A549 (cell line): ENCODE measurements around the gene EMD.

Experiments used
- CHD2 ChIP-seq: fragments of 150-350 bp; IDR thresholded peaks from 2 replicates; pipeline ENCODE4 v1.6.1; 2014; ENCODE audit warnings: low read length; ENCODE audit not compliant: partially characterized antibody
- CTCF ChIP-seq: fragments of >200 bp; sonication (Bioruptor Twin); formaldehyde crosslinking; IDR thresholded peaks from 3 replicates; pipeline ENCODE4 v1.5.1; 2016
- EP300 ChIP-seq, 2 experiments: fragments of >200 bp; sonication (Bioruptor Twin); formaldehyde crosslinking; IDR thresholded peaks; 2 replicates in 1 of 2; 3 replicates in 1 of 2; pipeline ENCODE4 v1.6.1; 2016 to 2017
- JUNB ChIP-seq: fragments of >200 bp; sonication (Bioruptor Twin); formaldehyde crosslinking; IDR thresholded peaks from 2 replicates; pipeline ENCODE4 v1.6.1; 2016
- MYC ChIP-seq: IDR thresholded peaks from 2 replicates; pipeline ENCODE4 v1.6.1; 2012; ENCODE audit warnings: mild to moderate bottlenecking, inconsistent platforms, low read length, improper control_type of control experiment, borderline replicate concordance
- POLR2A ChIP-seq: IDR thresholded peaks from 2 replicates; pipeline ENCODE4 v1.6.1; 2012; ENCODE audit warnings: mild to moderate bottlenecking, low read length
- POLR2AphosphoS2 ChIP-seq: conservative IDR thresholded peaks from 2 replicates; pipeline ENCODE4 v1.6.1; 2012; ENCODE audit warnings: low read length, improper control_type of control experiment, inconsistent platforms
- RAD21 ChIP-seq, 2 experiments: fragments of >200 bp in 1 of 2; sonication (Bioruptor Twin) in 1 of 2; formaldehyde crosslinking in 1 of 2; IDR thresholded peaks in 1 of 2; conservative IDR thresholded peaks in 1 of 2; 2 replicates in 1 of 2; 3 replicates in 1 of 2; pipeline ENCODE4 v1.6.1; 2012 to 2018; ENCODE audit warnings: inconsistent platforms in 1 of 2
- RFX5 ChIP-seq: fragments of 450-650 bp; IDR thresholded peaks from 2 replicates; pipeline ENCODE4 v1.7.1; 2014; ENCODE audit warnings: antibody characterized with exemption, mild to moderate bottlenecking, moderate library complexity
- SREBF2 ChIP-seq: fragments of 450-650 bp; IDR thresholded peaks from 2 replicates; pipeline ENCODE4 v1.6.1; 2014; ENCODE audit warnings: mild to moderate bottlenecking, moderate library complexity
- ZFP36 ChIP-seq: fragments of 450-650 bp; IDR thresholded peaks from 2 replicates; pipeline ENCODE4 v1.6.1; 2014; ENCODE audit warnings: borderline replicate concordance; ENCODE audit not compliant: partially characterized antibody
- TF ChIP-seq, protein P1 (sequence below): fragments of 250-450 bp; sonication (Bioruptor Pico); IDR thresholded peaks from 2 replicates; pipeline ENCODE4 v1.5.0; 2021; ENCODE audit warnings: mild to moderate bottlenecking, moderate library complexity, borderline replicate concordance
- TF ChIP-seq, protein P2 (sequence below): fragments of 200-600 bp; sonication (generic); IDR thresholded peaks from 2 replicates; pipeline ENCODE4 v1.6.1; 2016; ENCODE audit warnings: antibody characterized with exemption, mild to moderate bottlenecking, moderate library complexity
- TF ChIP-seq, protein P3 (sequence below): fragments of 450-650 bp; IDR thresholded peaks from 2 replicates; pipeline ENCODE4 v1.6.1; 2014; ENCODE audit warnings: antibody characterized with exemption

GRCh38 chrX:154348646-154349358 lies 30.3 kb upstream of the EMD start:
- no peak for TF ChIP-seq RFX5
- no peak for TF ChIP-seq CTCF
- no peak for TF ChIP-seq POLR2A
- no peak for TF ChIP-seq CHD2
- TF ChIP-seq POLR2AphosphoS2, result no peak; the same call in 1 of the 2 replicates
- TF ChIP-seq SREBF2, result no peak
- TF ChIP-seq JUNB, result no peak
- TF ChIP-seq MYC, result no peak
- TF ChIP-seq, protein P1, sequence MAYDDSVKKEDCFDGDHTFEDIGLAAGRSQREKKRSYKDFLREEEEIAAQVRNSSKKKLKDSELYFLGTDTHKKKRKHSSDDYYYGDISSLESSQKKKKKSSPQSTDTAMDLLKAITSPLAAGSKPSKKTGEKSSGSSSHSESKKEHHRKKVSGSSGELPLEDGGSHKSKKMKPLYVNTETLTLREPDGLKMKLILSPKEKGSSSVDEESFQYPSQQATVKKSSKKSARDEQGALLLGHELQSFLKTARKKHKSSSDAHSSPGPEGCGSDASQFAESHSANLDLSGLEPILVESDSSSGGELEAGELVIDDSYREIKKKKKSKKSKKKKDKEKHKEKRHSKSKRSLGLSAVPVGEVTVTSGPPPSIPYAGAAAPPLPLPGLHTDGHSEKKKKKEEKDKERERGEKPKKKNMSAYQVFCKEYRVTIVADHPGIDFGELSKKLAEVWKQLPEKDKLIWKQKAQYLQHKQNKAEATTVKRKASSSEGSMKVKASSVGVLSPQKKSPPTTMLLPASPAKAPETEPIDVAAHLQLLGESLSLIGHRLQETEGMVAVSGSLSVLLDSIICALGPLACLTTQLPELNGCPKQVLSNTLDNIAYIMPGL (CRISPR knock-in tag), result no peak
- TF ChIP-seq, protein P2, sequence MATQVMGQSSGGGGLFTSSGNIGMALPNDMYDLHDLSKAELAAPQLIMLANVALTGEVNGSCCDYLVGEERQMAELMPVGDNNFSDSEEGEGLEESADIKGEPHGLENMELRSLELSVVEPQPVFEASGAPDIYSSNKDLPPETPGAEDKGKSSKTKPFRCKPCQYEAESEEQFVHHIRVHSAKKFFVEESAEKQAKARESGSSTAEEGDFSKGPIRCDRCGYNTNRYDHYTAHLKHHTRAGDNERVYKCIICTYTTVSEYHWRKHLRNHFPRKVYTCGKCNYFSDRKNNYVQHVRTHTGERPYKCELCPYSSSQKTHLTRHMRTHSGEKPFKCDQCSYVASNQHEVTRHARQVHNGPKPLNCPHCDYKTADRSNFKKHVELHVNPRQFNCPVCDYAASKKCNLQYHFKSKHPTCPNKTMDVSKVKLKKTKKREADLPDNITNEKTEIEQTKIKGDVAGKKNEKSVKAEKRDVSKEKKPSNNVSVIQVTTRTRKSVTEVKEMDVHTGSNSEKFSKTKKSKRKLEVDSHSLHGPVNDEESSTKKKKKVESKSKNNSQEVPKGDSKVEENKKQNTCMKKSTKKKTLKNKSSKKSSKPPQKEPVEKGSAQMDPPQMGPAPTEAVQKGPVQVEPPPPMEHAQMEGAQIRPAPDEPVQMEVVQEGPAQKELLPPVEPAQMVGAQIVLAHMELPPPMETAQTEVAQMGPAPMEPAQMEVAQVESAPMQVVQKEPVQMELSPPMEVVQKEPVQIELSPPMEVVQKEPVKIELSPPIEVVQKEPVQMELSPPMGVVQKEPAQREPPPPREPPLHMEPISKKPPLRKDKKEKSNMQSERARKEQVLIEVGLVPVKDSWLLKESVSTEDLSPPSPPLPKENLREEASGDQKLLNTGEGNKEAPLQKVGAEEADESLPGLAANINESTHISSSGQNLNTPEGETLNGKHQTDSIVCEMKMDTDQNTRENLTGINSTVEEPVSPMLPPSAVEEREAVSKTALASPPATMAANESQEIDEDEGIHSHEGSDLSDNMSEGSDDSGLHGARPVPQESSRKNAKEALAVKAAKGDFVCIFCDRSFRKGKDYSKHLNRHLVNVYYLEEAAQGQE, result no peak
- TF ChIP-seq, protein P3, sequence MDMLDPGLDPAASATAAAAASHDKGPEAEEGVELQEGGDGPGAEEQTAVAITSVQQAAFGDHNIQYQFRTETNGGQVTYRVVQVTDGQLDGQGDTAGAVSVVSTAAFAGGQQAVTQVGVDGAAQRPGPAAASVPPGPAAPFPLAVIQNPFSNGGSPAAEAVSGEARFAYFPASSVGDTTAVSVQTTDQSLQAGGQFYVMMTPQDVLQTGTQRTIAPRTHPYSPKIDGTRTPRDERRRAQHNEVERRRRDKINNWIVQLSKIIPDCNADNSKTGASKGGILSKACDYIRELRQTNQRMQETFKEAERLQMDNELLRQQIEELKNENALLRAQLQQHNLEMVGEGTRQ, result no peak
- TF ChIP-seq ZFP36, result no peak
- no peak for TF ChIP-seq EP300 (IDR thresholded peaks at IDR 0.05)
- TF ChIP-seq RAD21 (conservative IDR thresholded peaks at IDR 0.05 in 1 of 2, IDR thresholded peaks at IDR 0.05 in 1 of 2), result no peak
